GM12878 (cell line): ENCODE results near the gene NAV3.

Experiments used
- BMI1 ChIP-seq: fragments of 450-650 bp; IDR thresholded peaks from 2 replicates; pipeline ENCODE4 v1.6.1; 2016; ENCODE audit warnings: mild to moderate bottlenecking, moderate library complexity, borderline replicate concordance
- CTCF ChIP-seq, 3 experiments: IDR thresholded peaks in 2 of 3; conservative IDR thresholded peaks in 1 of 3; 2 replicates each; pipeline ENCODE4 v1.5.1; 2011; ENCODE audit warnings: low read depth in 3 of 3, low read length in 3 of 3, mild to moderate bottlenecking in 3 of 3, control low read depth in 2 of 3, moderate library complexity in 2 of 3, inconsistent platforms in 1 of 3, mixed read lengths in 1 of 3; ENCODE audit not compliant: control insufficient read depth in 2 of 3, insufficient read depth in 1 of 3; ENCODE audit errors: extremely low read depth in 1 of 3
- EP300 ChIP-seq, 2 experiments: fragments of 150-350 bp in 1 of 2; IDR thresholded peaks; 2 replicates each; pipeline ENCODE4 v1.6.1; 2011 to 2012; ENCODE audit warnings: low read depth in 2 of 2, low read length in 2 of 2, borderline replicate concordance in 1 of 2, improper control_type of control experiment in 1 of 2, inconsistent platforms in 1 of 2; ENCODE audit not compliant: control insufficient read depth in 1 of 2
- LARP7 ChIP-seq: fragments of 450-650 bp; IDR thresholded peaks from 2 replicates; pipeline ENCODE4 v1.6.1; 2017; ENCODE audit warnings: mild to moderate bottlenecking
- POLR2A ChIP-seq: IDR thresholded peaks from 2 replicates; pipeline ENCODE4 v1.6.1; 2011; ENCODE audit warnings: low read depth, mild to moderate bottlenecking, low read length
- STAT3 ChIP-seq: IDR thresholded peaks from 2 replicates; pipeline ENCODE4 v1.6.1; 2011; ENCODE audit warnings: low read depth, low read length, improper control_type of control experiment
- TF ChIP-seq, protein P1 (sequence below): IDR thresholded peaks from 2 replicates; pipeline ENCODE4 v1.6.1; 2012; ENCODE audit warnings: low read depth, low read length, improper control_type of control experiment
- TF ChIP-seq, protein P2 (sequence below): IDR thresholded peaks from 2 replicates; pipeline ENCODE4 v1.6.1; 2012; ENCODE audit warnings: low read depth, low read length, improper control_type of control experiment
- TF ChIP-seq, protein P3 (sequence below): IDR thresholded peaks from 2 replicates; pipeline ENCODE4 v1.6.1; 2011; ENCODE audit warnings: low read depth, mild to moderate bottlenecking, low read length, moderate library complexity, borderline replicate concordance; ENCODE audit errors: extremely low read depth

- no peak for TF ChIP-seq CTCF (IDR thresholded peaks at IDR 0.05 in 2 of 3, conservative IDR thresholded peaks at IDR 0.05 in 1 of 3; ENCODE audit: control insufficient read depth in 2 of 3, extremely low read depth in 1 of 3, insufficient read depth in 1 of 3, low read depth in 3 of 3, low read length in 3 of 3)
- TF ChIP-seq STAT3 = no peak
- TF ChIP-seq LARP7 = no peak
- TF ChIP-seq, protein P1, sequence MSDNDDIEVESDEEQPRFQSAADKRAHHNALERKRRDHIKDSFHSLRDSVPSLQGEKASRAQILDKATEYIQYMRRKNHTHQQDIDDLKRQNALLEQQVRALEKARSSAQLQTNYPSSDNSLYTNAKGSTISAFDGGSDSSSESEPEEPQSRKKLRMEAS = no peak
- no peak for TF ChIP-seq BMI1
- TF ChIP-seq, protein P2, sequence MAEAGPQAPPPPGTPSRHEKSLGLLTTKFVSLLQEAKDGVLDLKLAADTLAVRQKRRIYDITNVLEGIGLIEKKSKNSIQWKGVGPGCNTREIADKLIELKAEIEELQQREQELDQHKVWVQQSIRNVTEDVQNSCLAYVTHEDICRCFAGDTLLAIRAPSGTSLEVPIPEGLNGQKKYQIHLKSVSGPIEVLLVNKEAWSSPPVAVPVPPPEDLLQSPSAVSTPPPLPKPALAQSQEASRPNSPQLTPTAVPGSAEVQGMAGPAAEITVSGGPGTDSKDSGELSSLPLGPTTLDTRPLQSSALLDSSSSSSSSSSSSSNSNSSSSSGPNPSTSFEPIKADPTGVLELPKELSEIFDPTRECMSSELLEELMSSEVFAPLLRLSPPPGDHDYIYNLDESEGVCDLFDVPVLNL = no peak
- TF ChIP-seq EP300 (IDR thresholded peaks at IDR 0.05; ENCODE audit: borderline replicate concordance in 1 of 2, control insufficient read depth in 1 of 2, low read depth in 2 of 2, low read length in 2 of 2) = no peak
- TF ChIP-seq, protein P3, sequence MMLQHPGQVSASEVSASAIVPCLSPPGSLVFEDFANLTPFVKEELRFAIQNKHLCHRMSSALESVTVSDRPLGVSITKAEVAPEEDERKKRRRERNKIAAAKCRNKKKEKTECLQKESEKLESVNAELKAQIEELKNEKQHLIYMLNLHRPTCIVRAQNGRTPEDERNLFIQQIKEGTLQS = no peak
- TF ChIP-seq POLR2A = no peak
These were observed 256.1 kb downstream of the NAV3 start for GRCh38 chr12:78086553-78087362.
